GM11168 (cell line): ENCODE results near the gene GPX1.

ENCODE experiments used
- in situ Hi-C: fragments of 300-500 bp; cut with MboI; formaldehyde crosslinking; loops from one replicate; pipeline ENCODE4 v1.12.0; 2022; ENCODE audit warnings: low sequenced_read_pairs; ENCODE audit not compliant: unreplicated experiment

GPX1 gene

GRCh38 chr3:49316696-49317457, 41.3 kb downstream of the GPX1 start:
- in situ Hi-C loops = no loop called here

GRCh38 chr3:49313896-49314688, 44.1 kb downstream of the GPX1 start:
- in situ Hi-C loops = no loop called here

- in situ Hi-C loops = no loop called here
These were observed 46.9 kb downstream of the GPX1 start for GRCh38 chr3:49311283-49311682.

GRCh38 chr3:49310677-49311076, 47.5 kb downstream of the GPX1 start:
- in situ Hi-C loops = no loop called here
